Gastrocnemius medialis (tissue), 4 donors: ENCODE results near the gene REC8.

Experiments used
- CTCF ChIP-seq, 5 experiments: fragments of 450-650 bp in 3 of 5; fragments of 200-600 bp in 2 of 5; sonication (generic) in 2 of 5; IDR thresholded peaks in 4 of 5; conservative IDR thresholded peaks in 1 of 5; 1 replicate in 4 of 5; 2 replicates in 1 of 5; pipeline ENCODE4 v1.5.1; 2016 to 2019; ENCODE audit warnings: antibody characterized with exemption in 5 of 5, mild to moderate bottlenecking in 3 of 5, moderate library complexity in 3 of 5
- POLR2A ChIP-seq, 2 donors: fragments of 450-650 bp; IDR thresholded peaks; one replicate each; pipeline ENCODE4 v1.6.1; 2017; ENCODE audit warnings: antibody characterized with exemption in 2 of 2, mild to moderate bottlenecking in 2 of 2, moderate library complexity in 2 of 2

GRCh38 chr14:24126939-24127338 is 44.9 kb upstream of the REC8 start:
- TF ChIP-seq POLR2A (IDR thresholded peaks at IDR 0.05) (no peak), CTCF (IDR thresholded peaks at IDR 0.05 in 4 of 5, conservative IDR thresholded peaks at IDR 0.05 in 1 of 5) (no peak)
